HEK293 (cell line): ENCODE data around the gene AGRN.
A peak's percentile ranks its signal among the peaks of the same experiment; 100 is the strongest.

Experiments
- CTCF ChIA-PET: fragments of 350-600 bp; formaldehyde crosslinking; extraction: SDS; loops from one replicate; lab custom pipeline; 2021; ENCODE audit warnings: antibody characterized with exemption; lab: Yijun Ruan, JAX
- POLR2A ChIA-PET: fragments of 300-600 bp; formaldehyde crosslinking; extraction: SDS; loops from one replicate; lab custom pipeline; 2020; ENCODE audit warnings: antibody characterized with exemption, inconsistent platforms; lab: Yijun Ruan, JAX
- H3K27ac ChIP-seq: fragments of 200-500 bp; sonication (Bioruptor generic); 2 replicates; pipeline ENCODE4 v1.5.1; 2014; ENCODE audit warnings: low read depth, low read length, control low read depth, inconsistent platforms; ENCODE audit errors: extremely low read depth
- H3K36me3 ChIP-seq, 2 experiments: fragments of 200-500 bp in 1 of 2; sonication (Bioruptor generic) in 1 of 2; 1 replicate in 1 of 2; 2 replicates in 1 of 2; pipeline ENCODE4 v1.5.1; 2014 to 2017; ENCODE audit warnings: inconsistent platforms in 2 of 2, low read length in 2 of 2; ENCODE audit not compliant: control insufficient read depth in 2 of 2, insufficient read depth in 1 of 2
- H3K4me1 ChIP-seq: fragments of 200-500 bp; sonication (Bioruptor generic); 2 replicates; pipeline ENCODE4 v1.5.1; 2014; ENCODE audit warnings: mild to moderate bottlenecking, low read length, inconsistent platforms; ENCODE audit not compliant: control insufficient read depth, insufficient read depth
- H3K4me3 ChIP-seq: 2 replicates; pipeline ENCODE4 v1.5.1; 2011; ENCODE audit warnings: low read depth, mild to moderate bottlenecking, control low read depth, low read length, moderate library complexity
- H3K9me3 ChIP-seq: fragments of 200-500 bp; sonication (Bioruptor generic); 2 replicates; pipeline ENCODE4 v1.5.1; 2014; ENCODE audit warnings: low read depth, low read length, inconsistent platforms; ENCODE audit not compliant: control insufficient read depth, insufficient read depth
- EGR2 ChIP-seq: fragments of 450-650 bp; formaldehyde crosslinking; IDR thresholded peaks from 2 replicates; pipeline ENCODE4 v1.5.1; 2016; ENCODE audit warnings: low read depth, missing biosample characterization, missing genetic modification characterization
- KLF8 ChIP-seq: fragments of 450-650 bp; formaldehyde crosslinking; IDR thresholded peaks from 2 replicates; pipeline ENCODE4 v1.5.1; 2016; ENCODE audit warnings: missing biosample characterization, missing genetic modification characterization
- KLF9 ChIP-seq: fragments of 450-650 bp; formaldehyde crosslinking; IDR thresholded peaks from 2 replicates; pipeline ENCODE4 v1.5.1; 2016; ENCODE audit warnings: missing biosample characterization, missing genetic modification characterization, low read depth
- MZF1 ChIP-seq: fragments of 450-650 bp; formaldehyde crosslinking; IDR thresholded peaks from 2 replicates; pipeline ENCODE4 v1.5.1; 2017; ENCODE audit warnings: missing biosample characterization, missing genetic modification characterization, borderline replicate concordance
- ZBTB7A ChIP-seq: fragments of 450-650 bp; formaldehyde crosslinking; IDR thresholded peaks from 2 replicates; pipeline ENCODE4 v1.5.1; 2016; ENCODE audit warnings: low read depth, missing biosample characterization, missing genetic modification characterization
- ZFHX2 ChIP-seq: fragments of 450-650 bp; formaldehyde crosslinking; conservative IDR thresholded peaks from 2 replicates; pipeline ENCODE4 v1.5.1; 2016; ENCODE audit warnings: missing biosample characterization, missing genetic modification characterization
- ZNF132 ChIP-seq: fragments of 450-650 bp; formaldehyde crosslinking; IDR thresholded peaks from 2 replicates; pipeline ENCODE4 v1.5.1; 2017; ENCODE audit warnings: missing biosample characterization, missing genetic modification characterization, borderline replicate concordance
- ZNF221 ChIP-seq: fragments of 450-650 bp; formaldehyde crosslinking; IDR thresholded peaks from 2 replicates; pipeline ENCODE4 v1.5.1; 2017; ENCODE audit warnings: missing biosample characterization, missing genetic modification characterization, borderline replicate concordance
- ZNF223 ChIP-seq: fragments of 450-650 bp; formaldehyde crosslinking; IDR thresholded peaks from 2 replicates; pipeline ENCODE4 v1.5.1; 2016; ENCODE audit warnings: missing biosample characterization, missing genetic modification characterization
- ZNF366 ChIP-seq: fragments of 450-650 bp; formaldehyde crosslinking; conservative IDR thresholded peaks from 2 replicates; pipeline ENCODE4 v1.5.1; 2016; ENCODE audit warnings: missing biosample characterization, missing genetic modification characterization
- ZNF549 ChIP-seq: fragments of 450-650 bp; IDR thresholded peaks from 2 replicates; pipeline ENCODE4 v1.5.1; 2018; ENCODE audit warnings: missing biosample characterization, missing genetic modification characterization, mild to moderate bottlenecking, inconsistent platforms, moderate library complexity
- ZNF600 ChIP-seq: fragments of 450-650 bp; formaldehyde crosslinking; IDR thresholded peaks from 2 replicates; pipeline ENCODE4 v1.5.1; 2016; ENCODE audit warnings: missing biosample characterization, missing genetic modification characterization
- ZNF837 ChIP-seq: fragments of 450-650 bp; formaldehyde crosslinking; IDR thresholded peaks from 2 replicates; pipeline ENCODE4 v1.5.1; 2016; ENCODE audit warnings: missing biosample characterization, missing genetic modification characterization
- TF ChIP-seq, protein P1 (sequence below): fragments of 450-650 bp; formaldehyde crosslinking; IDR thresholded peaks from 2 replicates; pipeline ENCODE4 v1.5.1; 2016; ENCODE audit warnings: missing biosample characterization, missing genetic modification characterization
- TF ChIP-seq, protein P2 (sequence below): fragments of 450-650 bp; formaldehyde crosslinking; IDR thresholded peaks from 2 replicates; pipeline ENCODE4 v1.5.1; 2016; ENCODE audit warnings: missing biosample characterization, missing genetic modification characterization
- TF ChIP-seq, protein P3 (sequence below): fragments of 450-650 bp; formaldehyde crosslinking; IDR thresholded peaks from 2 replicates; pipeline ENCODE4 v1.5.1; 2016; ENCODE audit warnings: missing biosample characterization, missing genetic modification characterization

Gene AGRN

DNA sequence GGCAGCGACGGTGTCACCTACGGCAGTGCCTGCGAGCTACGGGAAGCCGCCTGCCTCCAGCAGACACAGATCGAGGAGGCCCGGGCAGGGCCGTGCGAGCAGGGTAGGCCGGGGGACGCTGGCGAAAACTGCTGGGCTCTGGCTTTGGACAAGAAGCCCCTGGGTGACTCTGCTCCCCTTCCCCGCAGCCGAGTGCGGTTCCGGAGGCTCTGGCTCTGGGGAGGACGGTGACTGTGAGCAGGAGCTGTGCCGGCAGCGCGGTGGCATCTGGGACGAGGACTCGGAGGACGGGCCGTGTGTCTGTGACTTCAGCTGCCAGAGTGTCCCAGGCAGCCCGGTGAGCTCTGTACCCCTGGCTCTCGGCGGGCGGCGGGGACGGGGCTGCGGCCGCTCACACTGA, 24.0 kb downstream of the AGRN start:
- H3K27ac ChIP-seq, result no peak overlapping the region
- H3K4me3 ChIP-seq, result no peak overlapping the region
- CTCF ChIA-PET, result interaction anchor here (0.6 kb wide), 1 partner anchor 17 kb away, joined by 3 read pairs; no protein-coding TSS in a partner anchor
- TF ChIP-seq ZNF223 (no peak), ZNF600 (tag by site-specific recombination) (0 out of 2 replicates have a peak, but pooled peaks have one; percentile 22), MZF1 (no peak), ZNF132 (tag by site-specific recombination) (no peak), ZNF366 (tag by site-specific recombination) (no peak)
- TF ChIP-seq, protein P1, sequence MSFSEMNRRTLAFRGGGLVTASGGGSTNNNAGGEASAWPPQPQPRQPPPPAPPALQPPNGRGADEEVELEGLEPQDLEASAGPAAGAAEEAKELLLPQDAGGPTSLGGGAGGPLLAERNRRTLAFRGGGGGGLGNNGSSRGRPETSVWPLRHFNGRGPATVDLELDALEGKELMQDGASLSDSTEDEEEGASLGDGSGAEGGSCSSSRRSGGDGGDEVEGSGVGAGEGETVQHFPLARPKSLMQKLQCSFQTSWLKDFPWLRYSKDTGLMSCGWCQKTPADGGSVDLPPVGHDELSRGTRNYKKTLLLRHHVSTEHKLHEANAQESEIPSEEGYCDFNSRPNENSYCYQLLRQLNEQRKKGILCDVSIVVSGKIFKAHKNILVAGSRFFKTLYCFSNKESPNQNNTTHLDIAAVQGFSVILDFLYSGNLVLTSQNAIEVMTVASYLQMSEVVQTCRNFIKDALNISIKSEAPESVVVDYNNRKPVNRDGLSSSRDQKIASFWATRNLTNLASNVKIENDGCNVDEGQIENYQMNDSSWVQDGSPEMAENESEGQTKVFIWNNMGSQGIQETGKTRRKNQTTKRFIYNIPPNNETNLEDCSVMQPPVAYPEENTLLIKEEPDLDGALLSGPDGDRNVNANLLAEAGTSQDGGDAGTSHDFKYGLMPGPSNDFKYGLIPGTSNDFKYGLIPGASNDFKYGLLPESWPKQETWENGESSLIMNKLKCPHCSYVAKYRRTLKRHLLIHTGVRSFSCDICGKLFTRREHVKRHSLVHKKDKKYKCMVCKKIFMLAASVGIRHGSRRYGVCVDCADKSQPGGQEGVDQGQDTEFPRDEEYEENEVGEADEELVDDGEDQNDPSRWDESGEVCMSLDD (tag by site-specific recombination), result no peak
- POLR2A ChIA-PET, result no interaction called here
- peaks cover 0 to 62% of the 10 kb centered on the region in 2 experiments; a peak in 1 of 3 replicates for H3K36me3 ChIP-seq
- no peaks in the 10 kb centered on the region for H3K9me3 ChIP-seq
- no peaks in the 10 kb centered on the region for H3K4me1 ChIP-seq

DNA sequence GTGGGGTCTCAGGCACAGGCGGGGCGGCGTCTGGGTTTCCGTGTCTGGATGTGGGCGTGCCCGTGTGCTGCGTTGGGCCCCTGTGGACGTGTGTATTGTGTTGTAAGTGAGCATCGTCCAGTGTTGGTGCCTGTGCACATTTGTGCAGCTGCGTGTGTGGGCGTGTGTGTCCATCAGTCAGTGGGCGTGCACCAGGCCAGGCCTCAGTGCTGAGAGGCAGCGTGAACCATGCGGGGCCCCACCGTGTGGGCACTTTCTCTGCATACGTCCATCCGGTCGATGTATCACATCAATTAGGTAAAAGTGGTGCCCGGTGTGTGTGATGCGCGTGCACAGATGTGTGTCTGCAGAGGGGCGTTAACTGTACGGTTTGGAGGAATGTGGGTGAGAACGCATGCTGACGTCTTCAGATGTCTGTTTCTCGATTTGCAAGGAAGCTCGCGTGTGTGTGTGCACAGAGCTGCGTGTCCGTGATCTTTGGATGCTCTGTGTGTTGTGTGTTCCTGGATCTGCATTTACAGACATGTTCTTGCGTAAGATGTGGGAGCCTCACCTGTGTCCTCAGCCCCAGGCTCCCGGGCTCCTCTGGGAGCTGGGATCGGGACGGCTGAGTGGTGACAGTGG, 24.6 kb downstream of the AGRN start:
- no peak for TF ChIP-seq ZNF221 (tag by site-specific recombination)
- TF ChIP-seq, protein P2, sequence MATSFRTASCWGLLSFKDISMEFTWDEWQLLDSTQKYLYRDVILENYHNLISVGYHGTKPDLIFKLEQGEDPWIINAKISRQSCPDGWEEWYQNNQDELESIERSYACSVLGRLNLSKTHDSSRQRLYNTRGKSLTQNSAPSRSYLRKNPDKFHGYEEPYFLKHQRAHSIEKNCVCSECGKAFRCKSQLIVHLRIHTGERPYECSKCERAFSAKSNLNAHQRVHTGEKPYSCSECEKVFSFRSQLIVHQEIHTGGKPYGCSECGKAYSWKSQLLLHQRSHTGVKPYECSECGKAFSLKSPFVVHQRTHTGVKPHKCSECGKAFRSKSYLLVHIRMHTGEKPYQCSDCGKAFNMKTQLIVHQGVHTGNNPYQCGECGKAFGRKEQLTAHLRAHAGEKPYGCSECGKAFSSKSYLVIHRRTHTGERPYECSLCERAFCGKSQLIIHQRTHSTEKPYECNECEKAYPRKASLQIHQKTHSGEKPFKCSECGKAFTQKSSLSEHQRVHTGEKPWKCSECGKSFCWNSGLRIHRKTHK (tag by site-specific recombination), result no peak
- TF ChIP-seq EGR2 (tag by site-specific recombination), result peak; percentile 44; the same call in 1 of the 2 replicates
- TF ChIP-seq ZBTB7A (tag by site-specific recombination), result no peak
- TF ChIP-seq ZNF837 (tag by site-specific recombination), result no peak
- peak; percentile 72 for TF ChIP-seq ZFHX2 (tag by site-specific recombination)
- TF ChIP-seq KLF8, result peak; percentile 34; the same call in 1 of the 2 replicates
- TF ChIP-seq ZNF549 (tag by site-specific recombination), result no peak
- peak; percentile 58; the same call in 1 of the 2 replicates for TF ChIP-seq KLF9 (tag by site-specific recombination)
- TF ChIP-seq, protein P3, sequence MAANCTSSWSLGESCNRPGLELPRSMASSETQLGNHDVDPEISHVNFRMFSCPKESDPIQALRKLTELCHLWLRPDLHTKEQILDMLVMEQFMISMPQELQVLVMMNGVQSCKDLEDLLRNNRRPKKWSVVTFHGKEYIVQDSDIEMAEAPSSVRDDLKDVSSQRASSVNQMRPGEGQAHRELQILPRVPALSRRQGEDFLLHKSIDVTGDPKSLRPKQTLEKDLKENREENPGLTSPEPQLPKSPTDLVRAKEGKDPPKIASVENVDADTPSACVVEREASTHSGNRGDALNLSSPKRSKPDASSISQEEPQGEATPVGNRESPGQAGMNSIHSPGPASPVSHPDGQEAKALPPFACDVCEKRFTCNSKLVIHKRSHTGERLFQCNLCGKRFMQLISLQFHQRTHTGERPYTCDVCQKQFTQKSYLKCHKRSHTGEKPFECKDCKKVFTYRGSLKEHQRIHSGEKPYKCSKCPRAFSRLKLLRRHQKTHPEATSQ (tag by site-specific recombination), result no peak
- CTCF ChIA-PET, result interaction anchor here (0.5 to 0.6 kb wide), 2 partner anchors 17 to 546 kb away, joined by 3 to 5 read pairs; no protein-coding TSS in a partner anchor

More for the DNA sequence above, 24.6 kb downstream of the AGRN start:
- no peak overlapping the region for H3K4me3 ChIP-seq
- no peaks in the 10 kb centered on the region for H3K4me1 ChIP-seq
- POLR2A ChIA-PET, result interaction anchor here (0.7 kb wide), 1 partner anchor 14 kb away, joined by 3 read pairs; no protein-coding TSS in a partner anchor
- H3K27ac ChIP-seq, result no peak overlapping the region
- H3K36me3 ChIP-seq, result peaks cover 0 to 66% of the 10 kb centered on the region in 2 experiments; a peak in 1 of 3 replicates
- H3K9me3 ChIP-seq, result no peaks in the 10 kb centered on the region
